HEK293 (cell line): ENCODE measurements around the gene CERS5.

Source experiments
- GFI1B ChIP-seq: fragments of 450-650 bp; formaldehyde crosslinking; IDR thresholded peaks from 2 replicates; pipeline ENCODE4 v1.5.1; 2016; ENCODE audit warnings: missing biosample characterization, missing genetic modification characterization
- HOXA7 ChIP-seq: sonication (generic); formaldehyde crosslinking; IDR thresholded peaks from 2 replicates; pipeline ENCODE4 v1.8.1; 2022; ENCODE audit warnings: missing genetic modification reagents, borderline replicate concordance
- KLF1 ChIP-seq: fragments of 450-650 bp; formaldehyde crosslinking; IDR thresholded peaks from 2 replicates; pipeline ENCODE4 v1.5.1; 2016; ENCODE audit warnings: missing biosample characterization, missing genetic modification characterization
- KLF10 ChIP-seq: fragments of 450-650 bp; IDR thresholded peaks from 2 replicates; pipeline ENCODE4 v1.5.1; 2018; ENCODE audit warnings: missing biosample characterization, mild to moderate bottlenecking, missing genetic modification characterization
- KLF8 ChIP-seq: fragments of 450-650 bp; formaldehyde crosslinking; IDR thresholded peaks from 2 replicates; pipeline ENCODE4 v1.5.1; 2016; ENCODE audit warnings: missing biosample characterization, missing genetic modification characterization
- SP3 ChIP-seq: fragments of 450-650 bp; formaldehyde crosslinking; IDR thresholded peaks from 2 replicates; pipeline ENCODE4 v1.5.1; 2016; ENCODE audit warnings: missing biosample characterization, missing genetic modification characterization
- TSHZ1 ChIP-seq: fragments of 450-650 bp; formaldehyde crosslinking; IDR thresholded peaks from 2 replicates; pipeline ENCODE4 v1.5.1; 2016; ENCODE audit warnings: missing biosample characterization, missing genetic modification characterization, borderline replicate concordance
- YY1 ChIP-seq: fragments of 450-650 bp; formaldehyde crosslinking; IDR thresholded peaks from 2 replicates; pipeline ENCODE4 v1.5.1; 2018; ENCODE audit warnings: missing biosample characterization, missing genetic modification characterization
- ZBTB49 ChIP-seq: fragments of 450-650 bp; formaldehyde crosslinking; IDR thresholded peaks from 2 replicates; pipeline ENCODE4 v1.5.1; 2016; ENCODE audit warnings: missing biosample characterization, missing genetic modification characterization, low read depth
- ZFP41 ChIP-seq: fragments of 450-650 bp; formaldehyde crosslinking; IDR thresholded peaks from 2 replicates; pipeline ENCODE4 v1.5.1; 2016; ENCODE audit warnings: missing biosample characterization, missing genetic modification characterization, borderline replicate concordance
- ZNF112 ChIP-seq: fragments of 450-650 bp; formaldehyde crosslinking; IDR thresholded peaks from 2 replicates; pipeline ENCODE4 v1.5.0; 2017; ENCODE audit warnings: missing biosample characterization, missing genetic modification characterization
- ZNF114 ChIP-seq: fragments of 450-650 bp; formaldehyde crosslinking; IDR thresholded peaks from 2 replicates; pipeline ENCODE4 v1.5.0; 2017; ENCODE audit warnings: missing biosample characterization, missing genetic modification characterization
- ZNF19 ChIP-seq: fragments of 450-650 bp; formaldehyde crosslinking; IDR thresholded peaks from 2 replicates; pipeline ENCODE4; 2016; ENCODE audit warnings: missing biosample characterization, missing genetic modification characterization, low read depth
- ZNF214 ChIP-seq: fragments of 450-650 bp; formaldehyde crosslinking; IDR thresholded peaks from 2 replicates; pipeline ENCODE4 v1.5.1; 2017; ENCODE audit warnings: missing biosample characterization, mild to moderate bottlenecking, missing genetic modification characterization, borderline replicate concordance
- ZNF24 ChIP-seq: fragments of 450-650 bp; formaldehyde crosslinking; IDR thresholded peaks from 2 replicates; pipeline ENCODE4 v1.5.1; 2016; ENCODE audit warnings: missing biosample characterization, missing genetic modification characterization
- ZNF26 ChIP-seq: fragments of 450-650 bp; formaldehyde crosslinking; IDR thresholded peaks from 2 replicates; pipeline ENCODE4 v1.5.1; 2016; ENCODE audit warnings: missing biosample characterization, missing genetic modification characterization
- ZNF324 ChIP-seq: fragments of 450-650 bp; formaldehyde crosslinking; IDR thresholded peaks from 2 replicates; pipeline ENCODE4 v1.5.1; 2016; ENCODE audit warnings: missing biosample characterization, missing genetic modification characterization
- ZNF362 ChIP-seq: fragments of 450-650 bp; formaldehyde crosslinking; IDR thresholded peaks from 2 replicates; pipeline ENCODE4 v1.5.1; 2016; ENCODE audit warnings: missing biosample characterization, missing genetic modification characterization
- ZNF398 ChIP-seq: fragments of 450-650 bp; formaldehyde crosslinking; IDR thresholded peaks from 2 replicates; pipeline ENCODE4 v1.5.1; 2017; ENCODE audit warnings: missing biosample characterization, missing genetic modification characterization
- ZNF433 ChIP-seq: fragments of 450-650 bp; formaldehyde crosslinking; IDR thresholded peaks from 2 replicates; pipeline ENCODE4 v1.5.1; 2016; ENCODE audit warnings: missing biosample characterization, missing genetic modification characterization, low read depth
- ZNF488 ChIP-seq: fragments of 450-650 bp; formaldehyde crosslinking; IDR thresholded peaks from 2 replicates; pipeline ENCODE4 v1.5.1; 2016; ENCODE audit warnings: missing biosample characterization, missing genetic modification characterization
- ZNF560 ChIP-seq: fragments of 450-650 bp; formaldehyde crosslinking; IDR thresholded peaks from 2 replicates; pipeline ENCODE4 v1.5.1; 2017; ENCODE audit warnings: missing biosample characterization, missing genetic modification characterization, borderline replicate concordance
- ZNF629 ChIP-seq: fragments of 450-650 bp; formaldehyde crosslinking; IDR thresholded peaks from 2 replicates; pipeline ENCODE4 v1.5.1; 2017; ENCODE audit warnings: missing biosample characterization, missing genetic modification characterization
- ZNF664 ChIP-seq: fragments of 450-650 bp; formaldehyde crosslinking; IDR thresholded peaks from 2 replicates; pipeline ENCODE4 v1.5.1; 2016; ENCODE audit warnings: missing biosample characterization, missing genetic modification characterization
- ZNF704 ChIP-seq: fragments of 450-650 bp; formaldehyde crosslinking; IDR thresholded peaks from 2 replicates; pipeline ENCODE4 v1.5.1; 2016; ENCODE audit warnings: missing biosample characterization, missing genetic modification characterization
- ZNF768 ChIP-seq: fragments of 450-650 bp; formaldehyde crosslinking; IDR thresholded peaks from 2 replicates; pipeline ENCODE4 v1.5.1; 2018; ENCODE audit warnings: missing biosample characterization, mild to moderate bottlenecking, missing genetic modification characterization
- ZXDB ChIP-seq: fragments of 450-650 bp; formaldehyde crosslinking; IDR thresholded peaks from 2 replicates; pipeline ENCODE4 v1.5.1; 2016; ENCODE audit warnings: missing biosample characterization, missing genetic modification characterization

CERS5 gene

GRCh38 chr12:50084775-50085614, 82.2 kb downstream of the CERS5 start, which contains the start of gene SMARCD1 (continued):
- TF ChIP-seq ZNF560 (tag by site-specific recombination) = no peak
- TF ChIP-seq HOXA7 (CRISPR knock-in tag) = no peak
- no peak for TF ChIP-seq ZNF433 (tag by site-specific recombination)
- TF ChIP-seq ZNF24 (tag by site-specific recombination) = no peak
- TF ChIP-seq ZNF768 (tag by site-specific recombination) = no peak
- TF ChIP-seq KLF8 = peak; percentile 90
- no peak for TF ChIP-seq ZNF398 (tag by site-specific recombination)
- no peak for TF ChIP-seq ZNF114 (tag by site-specific recombination)
- peak; percentile 81 for TF ChIP-seq ZNF704 (tag by site-specific recombination)
- TF ChIP-seq ZBTB49 (tag by site-specific recombination) = no peak
- no peak for TF ChIP-seq ZNF664
- TF ChIP-seq YY1 (tag by site-specific recombination) = peak; percentile 78
- no peak for TF ChIP-seq GFI1B
- TF ChIP-seq ZNF488 (tag by site-specific recombination) = no peak
- TF ChIP-seq ZNF112 (tag by site-specific recombination) = no peak
- TF ChIP-seq KLF1 (tag by site-specific recombination) = peak; percentile 23; the same call in 1 of the 2 replicates
- peak; percentile 46 for TF ChIP-seq ZNF629 (tag by site-specific recombination)
- TF ChIP-seq ZNF26 (tag by site-specific recombination) = no peak
- no peak for TF ChIP-seq ZNF19 (tag by site-specific recombination)
- TF ChIP-seq TSHZ1 (tag by site-specific recombination) = no peak
- no peak for TF ChIP-seq ZNF362 (tag by site-specific recombination)
- TF ChIP-seq SP3 (tag by site-specific recombination) = peak; percentile 69
- no peak for TF ChIP-seq ZNF214
- peak; percentile 46; the same call in 1 of the 2 replicates for TF ChIP-seq KLF10 (tag by site-specific recombination)
- TF ChIP-seq ZFP41 = no peak
- peak; percentile 48; the same call in 1 of the 2 replicates for TF ChIP-seq ZXDB (tag by site-specific recombination)
- no peak for TF ChIP-seq ZNF324 (tag by site-specific recombination)
